GM21529 (cell line): Measurements from ENCODE around the gene KRTAP9-6.
"Not testable (repeated sequence)": the region's sequence is repeated elsewhere in the genome, so short reads cannot be mapped to it uniquely, and the experiment has no call there.

Experiments used
- ATAC-seq: cut with Tn5 transposase; IDR thresholded peaks from one replicate; pipeline ENCODE4 v1.9.1; 2021; ENCODE audit not compliant: unreplicated experiment

The KRTAP9-6 gene

GRCh38 chr17:41271323-41271722, 6.1 kb downstream of the KRTAP9-6 start:
- not testable (repeated sequence) for ATAC-seq

GRCh38 chr17:41271858-41272257, 6.7 kb downstream of the KRTAP9-6 start:
- ATAC-seq = no peak

- ATAC-seq = not testable (repeated sequence)
Observed at GRCh38 chr17:41275648-41276190, 10.5 kb downstream of the KRTAP9-6 start, which contains the start of gene KRTAP9-7. Gene KRTAP9-7 (plus strand): TSS chr17:41275698. CDS start chr17:41275698, 0 bp downstream.

GRCh38 chr17:41278176-41278955, 13.2 kb downstream of the KRTAP9-6 start:
- ATAC-seq = no peak

- no peak for ATAC-seq
Observed at GRCh38 chr17:41284043-41284442, 18.9 kb downstream of the KRTAP9-6 start.

- ATAC-seq = no peak
Observed at GRCh38 chr17:41284546-41284945, 19.4 kb downstream of the KRTAP9-6 start.

GRCh38 chr17:41287050-41287449, 21.9 kb downstream of the KRTAP9-6 start:
- ATAC-seq = no peak

- ATAC-seq = no peak
Observed at GRCh38 chr17:41294016-41294415, 28.8 kb downstream of the KRTAP9-6 start.

GRCh38 chr17:41296846-41297245, 31.7 kb downstream of the KRTAP9-6 start:
- ATAC-seq = no peak

- no peak for ATAC-seq
Observed at GRCh38 chr17:41298458-41299135, 33.4 kb downstream of the KRTAP9-6 start.

GRCh38 chr17:41301204-41301790, 36.1 kb downstream of the KRTAP9-6 start:
- no peak for ATAC-seq

GRCh38 chr17:41301916-41302901, 37.0 kb downstream of the KRTAP9-6 start, which contains the start of gene KRTAP29-1:
Gene KRTAP29-1 (minus strand): TSS chr17:41302851. CDS start chr17:41302851, 0 bp downstream.
- ATAC-seq = no peak

- no peak for ATAC-seq
Observed at GRCh38 chr17:41302981-41303380, 37.8 kb downstream of the KRTAP9-6 start.

GRCh38 chr17:41304091-41304490, 38.9 kb downstream of the KRTAP9-6 start:
- ATAC-seq = no peak

- ATAC-seq = no peak
Observed at GRCh38 chr17:41307647-41308046, 42.5 kb downstream of the KRTAP9-6 start.

GRCh38 chr17:41308251-41308917, 43.2 kb downstream of the KRTAP9-6 start:
- no peak for ATAC-seq

- ATAC-seq = no peak
Observed at GRCh38 chr17:41308918-41309359, 43.8 kb downstream of the KRTAP9-6 start, which contains the start of gene KRTAP16-1. Gene KRTAP16-1 (minus strand): TSS chr17:41309309. CDS start chr17:41309253, 56 bp downstream.

- no peak for ATAC-seq
Observed at GRCh38 chr17:41311111-41311510, 45.9 kb downstream of the KRTAP9-6 start.

GRCh38 chr17:41315204-41315794, 50.1 kb downstream of the KRTAP9-6 start, which contains the start of gene KRTAP17-1:
Gene KRTAP17-1 (minus strand): TSS chr17:41315710. CDS start chr17:41315650, 60 bp downstream.
- ATAC-seq = no peak
